Left renal pelvis (tissue), 4 donors: Measurements from ENCODE around the gene FHIT. TPM values are rescaled to one million over a fixed set of nuclear protein-coding genes. Genes with fewer than 3 reads are reported as not detected.
"Not testable (repeated sequence)": the region's sequence is repeated elsewhere in the genome, so short reads cannot be mapped to it uniquely, and the experiment has no call there.

ENCODE experiments used
- DNase-seq, 4 donors: peaks; one replicate each; pipeline ENCODE4 v3.0.0-alpha.2; 2013; ENCODE audit warnings: low read depth in 4 of 4, low spot score in 3 of 4
- polyA plus RNA-seq, 4 donors: library from polyadenylated mRNA; unstranded; fragments of 120-200 nt; gene quantifications; one replicate each; pipeline ENCODE4 v1.2.1, GENCODE V29; 2013; ENCODE audit not compliant: insufficient read length in 4 of 4

Gene FHIT
- polyA plus RNA-seq, 4 donors: 5.4 to 30.1 (median 23.5) TPM

DNA sequence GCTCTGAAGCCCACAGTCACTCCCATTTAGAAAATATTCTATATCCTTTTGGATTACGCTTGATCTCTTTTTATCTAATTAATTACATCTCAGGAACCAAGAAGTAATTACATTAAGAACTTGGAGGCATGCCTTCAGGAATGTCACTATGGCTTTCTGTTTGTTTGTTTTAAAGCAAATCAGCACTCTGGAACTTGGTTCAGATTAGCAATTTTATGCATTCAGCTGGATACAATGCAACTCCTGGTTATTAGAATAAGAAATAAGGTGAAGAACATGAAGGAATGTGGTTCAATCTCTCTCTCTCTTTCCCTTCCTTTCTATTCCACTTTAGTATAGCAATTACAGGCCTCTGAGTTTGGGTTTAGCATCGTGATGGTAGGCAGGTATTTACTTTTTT is 235.8 kb downstream of the FHIT start:
- DNase-seq: no peak

DNA sequence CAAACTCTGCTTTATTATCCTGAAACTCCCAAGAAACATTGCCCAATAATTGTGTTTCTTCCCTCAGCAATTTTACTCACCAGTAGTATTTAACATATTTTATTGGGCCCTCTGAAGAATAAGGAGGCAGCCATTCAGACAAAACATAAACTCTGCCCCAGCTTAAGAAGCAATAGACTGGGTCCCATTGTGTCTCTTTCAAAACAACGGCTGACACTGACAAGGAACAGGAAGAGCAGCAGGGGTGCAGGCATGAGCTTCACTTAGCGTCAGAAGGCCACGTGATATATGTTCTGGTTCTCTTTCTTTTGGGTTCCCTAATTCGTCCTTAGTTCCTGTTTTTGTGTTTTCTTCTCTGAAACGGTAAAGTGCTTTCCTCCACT is 242.3 kb downstream of the FHIT start:
- no peak for DNase-seq

DNA sequence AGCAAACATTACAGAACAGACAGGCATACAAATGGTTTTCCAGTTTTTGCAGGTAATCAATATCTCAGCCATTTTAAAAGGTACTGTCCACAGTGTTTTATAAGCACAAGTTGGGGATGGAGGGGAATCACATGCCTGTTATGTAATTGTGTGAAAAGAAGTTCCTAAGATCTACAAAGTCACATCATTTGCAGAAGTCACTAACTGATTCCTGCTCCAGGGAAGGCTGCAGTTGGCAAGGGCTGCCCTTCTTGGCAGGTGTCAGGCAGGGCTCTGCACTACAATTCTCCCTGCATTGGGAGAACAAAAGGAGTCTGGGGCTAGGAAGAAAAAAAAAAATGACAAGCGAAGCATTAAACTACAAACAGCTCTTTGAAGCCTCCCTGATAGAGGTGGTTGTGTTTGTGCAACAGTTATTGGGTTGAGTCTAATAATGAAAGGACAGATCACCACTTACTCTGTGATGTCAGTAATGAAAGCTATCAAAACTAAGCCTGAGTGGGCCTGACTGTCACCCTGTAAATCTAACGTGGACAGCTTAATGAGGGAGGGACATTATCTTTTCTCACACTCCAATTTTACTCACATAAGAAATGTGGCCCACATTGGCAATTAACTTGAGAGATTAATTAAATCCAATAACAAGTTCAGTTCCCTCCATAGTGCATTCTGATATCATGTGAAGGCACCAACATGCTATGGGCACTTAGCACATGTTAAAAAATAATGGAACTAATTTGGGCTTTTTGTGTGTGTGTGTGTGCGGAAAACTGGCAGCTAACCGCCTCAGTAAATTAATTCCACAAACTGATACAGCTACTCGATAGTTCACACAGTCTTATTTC is 242.9 kb downstream of the FHIT start:
- DNase-seq: peak in 1 of 4 donors; percentile 24

DNA sequence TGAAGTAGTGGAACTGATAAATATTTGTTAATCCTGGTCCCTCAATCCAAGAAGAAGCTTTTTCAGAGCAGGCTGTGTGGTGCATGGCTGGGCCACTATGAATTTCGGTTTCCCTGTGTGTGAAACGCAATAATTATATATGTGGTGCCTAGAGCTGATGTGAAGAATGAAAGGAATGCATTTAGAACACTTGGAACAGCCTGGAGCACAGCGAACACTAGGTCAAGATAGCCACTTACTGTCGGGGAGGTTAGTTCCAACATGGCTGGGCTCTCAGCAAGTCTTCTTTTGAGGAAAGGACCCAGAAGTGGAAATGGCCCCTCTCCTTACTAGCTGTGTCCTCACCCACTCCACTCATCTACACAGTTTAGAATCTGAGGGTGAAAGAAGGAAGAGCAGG is 245.7 kb downstream of the FHIT start:
- DNase-seq: no peak

DNA sequence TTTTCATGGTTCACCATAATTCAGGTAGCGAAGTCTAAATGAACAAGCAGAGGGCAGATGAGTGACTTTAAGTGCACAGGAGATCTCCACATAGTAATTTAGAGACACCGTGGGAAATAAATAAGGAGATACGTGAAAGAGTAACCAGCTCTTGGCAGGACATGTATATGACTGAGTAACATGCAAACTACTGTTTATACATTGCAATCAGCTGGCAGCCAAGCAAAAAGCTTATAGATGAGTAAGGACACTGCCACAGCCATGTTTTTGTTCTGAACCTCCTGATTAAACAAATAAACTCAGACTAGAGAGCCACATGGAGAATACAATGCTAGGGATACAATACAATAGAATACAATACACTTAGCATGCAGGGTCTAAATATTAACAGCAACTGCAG is 252.4 kb downstream of the FHIT start:
- no peak for DNase-seq

GRCh38 chr3:60992395-60992794 is 258.9 kb downstream of the FHIT start:
- DNase-seq: no peak

DNA sequence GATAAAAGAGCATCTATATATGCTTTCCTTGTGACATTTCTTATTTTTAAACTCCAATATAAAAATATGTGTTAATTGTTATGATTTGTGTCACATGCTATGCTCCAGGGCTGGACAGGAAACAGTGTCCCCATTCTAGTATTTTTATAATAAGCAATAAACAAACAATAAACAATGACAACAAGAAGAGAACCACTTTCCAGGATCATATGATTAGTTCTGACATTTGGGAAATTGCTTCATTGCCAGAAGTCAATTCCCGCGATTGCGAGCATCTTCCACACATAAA is 260.9 kb downstream of the FHIT start:
- DNase-seq: no peak

GRCh38 chr3:60989626-60990441 is 261.4 kb downstream of the FHIT start:
- DNase-seq: no peak

GRCh38 chr3:60987191-60987590 is 264.1 kb downstream of the FHIT start:
- not testable (repeated sequence) for DNase-seq

DNA sequence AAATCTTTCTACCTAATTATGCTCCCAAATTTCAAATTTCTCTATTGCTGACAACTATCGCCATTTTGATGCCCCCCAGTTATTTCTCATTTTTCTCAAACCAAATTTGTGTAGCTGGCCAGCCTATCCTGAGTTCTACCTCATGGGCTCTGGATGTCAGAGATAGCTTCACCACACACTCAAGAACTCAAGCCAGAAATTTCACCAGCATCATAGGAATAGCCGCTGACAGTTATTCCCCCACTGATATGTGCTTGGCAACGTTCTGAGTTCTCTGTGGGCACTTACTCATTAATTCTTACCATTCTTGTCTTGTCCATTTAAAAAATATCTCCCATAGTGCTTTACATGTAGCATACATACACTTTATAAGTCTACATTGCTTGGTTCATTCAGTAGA is 264.7 kb downstream of the FHIT start:
- no peak for DNase-seq

DNA sequence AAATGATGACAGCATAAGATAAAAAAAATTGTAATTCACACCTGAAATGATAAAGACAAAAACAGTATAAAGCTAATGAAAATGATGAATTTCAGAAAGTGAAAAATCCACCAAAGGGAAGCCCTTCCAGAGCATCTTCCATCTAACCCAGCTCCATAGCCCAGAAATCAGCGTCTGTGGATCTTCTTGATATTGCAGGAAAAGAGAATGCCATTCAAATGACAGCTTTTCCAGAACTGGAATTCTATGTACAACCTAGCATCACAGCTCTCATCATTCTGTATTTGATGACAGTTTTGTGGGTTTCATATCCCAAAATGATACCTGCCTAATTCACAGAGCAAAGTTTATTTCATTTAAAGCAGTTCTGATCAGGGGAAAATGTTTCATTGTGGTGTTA is 267.3 kb downstream of the FHIT start:
- DNase-seq: no peak

- no peak for DNase-seq
Measured at GRCh38 chr3:60980342-60980692, 270.9 kb downstream of the FHIT start.

GRCh38 chr3:60979461-60980341 is 271.6 kb downstream of the FHIT start:
- no peak for DNase-seq

DNA sequence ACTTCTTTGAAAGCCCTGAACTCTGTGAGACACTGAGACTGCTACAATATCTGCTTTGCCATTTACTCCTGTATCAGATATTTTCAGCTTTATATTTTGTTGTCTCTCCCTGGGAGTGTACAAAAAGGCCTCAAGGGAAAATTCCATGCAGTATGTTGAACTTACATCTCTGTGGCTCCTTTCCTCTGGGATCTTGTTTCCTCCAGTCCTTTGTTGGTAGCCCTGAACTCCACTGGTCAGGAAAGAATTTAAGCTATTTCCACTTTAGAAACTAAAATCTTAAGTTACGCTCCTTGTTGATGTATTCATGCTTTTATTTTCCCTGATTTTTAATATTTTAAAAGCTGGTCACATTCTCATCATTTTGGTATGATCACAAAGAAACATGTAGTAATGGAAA is 277.9 kb downstream of the FHIT start:
- DNase-seq: no peak

DNA sequence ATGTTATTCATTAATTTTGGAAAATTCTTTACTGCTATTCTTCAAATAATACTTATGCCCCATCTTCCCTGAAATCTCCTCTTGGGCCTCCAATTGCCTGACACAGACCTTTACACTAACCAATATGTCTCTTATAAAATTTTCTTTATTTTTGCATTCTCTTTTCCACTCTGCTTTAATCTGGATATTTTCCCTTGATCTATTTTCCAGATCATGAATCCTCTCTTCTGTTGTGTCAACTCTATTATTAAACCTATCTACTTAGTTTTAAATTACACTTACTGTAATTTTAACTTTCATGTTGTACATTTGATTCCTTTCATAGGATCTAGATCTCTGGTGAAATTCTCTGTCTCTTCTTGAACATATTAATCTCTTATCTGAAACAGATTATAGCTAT is 278.7 kb downstream of the FHIT start:
- no peak for DNase-seq

- no peak for DNase-seq
Measured at GRCh38 chr3:60970850-60971249, 280.4 kb downstream of the FHIT start.

DNA sequence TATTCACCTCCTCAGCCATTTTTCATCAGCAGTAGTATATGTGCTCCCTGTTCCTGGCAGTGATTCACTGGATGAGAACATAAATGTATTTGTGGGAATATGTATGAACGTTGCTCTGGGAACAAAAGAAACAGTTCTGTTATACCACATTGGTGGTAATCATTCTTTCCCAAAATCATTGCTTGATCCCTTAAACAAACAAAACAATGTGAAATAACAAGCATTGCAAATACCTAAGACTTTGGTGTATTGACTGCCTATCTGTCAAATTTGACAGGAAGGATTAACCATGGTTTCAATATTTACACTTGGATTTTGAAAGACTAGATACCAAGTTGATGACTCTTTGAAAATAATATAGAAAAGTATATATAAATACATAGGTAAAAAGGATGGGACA is 284.1 kb downstream of the FHIT start:
- no peak for DNase-seq

- no peak for DNase-seq
Measured at GRCh38 chr3:60957541-60957940, 293.7 kb downstream of the FHIT start.

- DNase-seq: no peak
Measured at GRCh38 chr3:60956729-60957128, 294.5 kb downstream of the FHIT start.

DNA sequence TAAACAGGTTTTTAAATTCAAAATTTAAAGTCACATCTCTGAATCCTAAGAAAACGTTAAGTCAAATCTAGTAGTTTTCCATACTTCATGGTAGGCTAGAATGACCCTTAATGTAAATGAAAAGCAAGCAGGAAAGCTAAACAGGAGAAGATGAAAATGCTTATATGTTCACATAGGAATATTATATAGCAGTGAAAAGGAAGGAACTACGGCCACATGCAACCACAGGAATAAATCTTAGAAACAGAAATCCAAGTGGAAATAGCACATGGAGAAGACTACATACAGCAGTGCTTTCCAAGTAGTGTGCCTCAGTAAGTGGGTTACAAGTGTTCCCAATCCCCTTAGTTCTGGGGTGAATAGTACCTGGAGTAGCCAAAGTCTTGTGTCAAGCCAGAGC is 296.2 kb downstream of the FHIT start:
- DNase-seq: no peak

- DNase-seq: peak in 1 of 4 donors; percentile 36
Measured at GRCh38 chr3:60954048-60954447, 297.2 kb downstream of the FHIT start.
